Measurements from ENCODE around the gene SHCBP1L. TPM values are rescaled to one million over a fixed set of nuclear protein-coding genes. Genes with fewer than 3 reads are reported as not detected.
A peak's percentile ranks its signal among the peaks of the same experiment; 100 is the strongest.

Gene SHCBP1L
- total and polyA plus RNA-seq, 9 of the 15 experiments (the other 6 are each of a cell fraction or from before 2014, with no cell fraction given) = not detected

DNA sequence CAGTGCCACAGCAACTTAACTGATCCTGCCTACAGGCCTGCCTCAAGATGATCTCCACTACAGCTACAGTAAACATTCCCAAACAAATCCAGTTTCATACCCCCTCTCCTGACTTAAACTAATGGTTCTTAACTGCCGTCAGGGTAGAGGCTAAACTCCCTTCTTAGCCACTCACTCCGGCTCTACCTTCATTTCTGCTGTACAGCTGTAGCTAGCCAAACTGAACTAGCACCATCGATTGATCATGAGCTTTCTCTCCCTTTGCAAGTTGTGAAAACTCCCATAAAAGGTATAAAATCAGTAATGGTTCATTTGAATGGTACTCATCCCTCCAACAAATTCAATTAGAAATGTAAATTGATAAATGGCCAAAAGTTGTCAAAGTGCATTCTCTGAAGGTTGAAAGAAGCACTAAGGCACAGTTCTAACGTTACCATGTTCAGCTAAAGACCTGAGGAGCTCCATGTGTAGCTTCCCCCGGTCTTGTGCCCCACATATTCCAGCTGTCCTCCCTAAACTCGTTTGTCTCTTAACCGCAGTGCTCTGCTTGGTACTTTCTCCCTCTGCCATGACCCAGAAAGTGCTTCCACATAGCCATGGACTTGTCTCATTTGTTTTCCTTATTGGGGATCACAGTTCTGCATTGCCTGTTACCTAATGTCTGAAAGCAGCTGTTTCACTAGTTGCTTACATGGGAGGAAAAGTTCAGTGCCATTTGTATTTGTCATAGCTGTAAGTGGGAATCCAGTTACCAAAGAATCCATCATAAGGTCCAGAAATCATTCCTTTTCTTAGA is 64.0 kb downstream of the SHCBP1L start (continued):
- TF ChIP-seq, protein P1, sequence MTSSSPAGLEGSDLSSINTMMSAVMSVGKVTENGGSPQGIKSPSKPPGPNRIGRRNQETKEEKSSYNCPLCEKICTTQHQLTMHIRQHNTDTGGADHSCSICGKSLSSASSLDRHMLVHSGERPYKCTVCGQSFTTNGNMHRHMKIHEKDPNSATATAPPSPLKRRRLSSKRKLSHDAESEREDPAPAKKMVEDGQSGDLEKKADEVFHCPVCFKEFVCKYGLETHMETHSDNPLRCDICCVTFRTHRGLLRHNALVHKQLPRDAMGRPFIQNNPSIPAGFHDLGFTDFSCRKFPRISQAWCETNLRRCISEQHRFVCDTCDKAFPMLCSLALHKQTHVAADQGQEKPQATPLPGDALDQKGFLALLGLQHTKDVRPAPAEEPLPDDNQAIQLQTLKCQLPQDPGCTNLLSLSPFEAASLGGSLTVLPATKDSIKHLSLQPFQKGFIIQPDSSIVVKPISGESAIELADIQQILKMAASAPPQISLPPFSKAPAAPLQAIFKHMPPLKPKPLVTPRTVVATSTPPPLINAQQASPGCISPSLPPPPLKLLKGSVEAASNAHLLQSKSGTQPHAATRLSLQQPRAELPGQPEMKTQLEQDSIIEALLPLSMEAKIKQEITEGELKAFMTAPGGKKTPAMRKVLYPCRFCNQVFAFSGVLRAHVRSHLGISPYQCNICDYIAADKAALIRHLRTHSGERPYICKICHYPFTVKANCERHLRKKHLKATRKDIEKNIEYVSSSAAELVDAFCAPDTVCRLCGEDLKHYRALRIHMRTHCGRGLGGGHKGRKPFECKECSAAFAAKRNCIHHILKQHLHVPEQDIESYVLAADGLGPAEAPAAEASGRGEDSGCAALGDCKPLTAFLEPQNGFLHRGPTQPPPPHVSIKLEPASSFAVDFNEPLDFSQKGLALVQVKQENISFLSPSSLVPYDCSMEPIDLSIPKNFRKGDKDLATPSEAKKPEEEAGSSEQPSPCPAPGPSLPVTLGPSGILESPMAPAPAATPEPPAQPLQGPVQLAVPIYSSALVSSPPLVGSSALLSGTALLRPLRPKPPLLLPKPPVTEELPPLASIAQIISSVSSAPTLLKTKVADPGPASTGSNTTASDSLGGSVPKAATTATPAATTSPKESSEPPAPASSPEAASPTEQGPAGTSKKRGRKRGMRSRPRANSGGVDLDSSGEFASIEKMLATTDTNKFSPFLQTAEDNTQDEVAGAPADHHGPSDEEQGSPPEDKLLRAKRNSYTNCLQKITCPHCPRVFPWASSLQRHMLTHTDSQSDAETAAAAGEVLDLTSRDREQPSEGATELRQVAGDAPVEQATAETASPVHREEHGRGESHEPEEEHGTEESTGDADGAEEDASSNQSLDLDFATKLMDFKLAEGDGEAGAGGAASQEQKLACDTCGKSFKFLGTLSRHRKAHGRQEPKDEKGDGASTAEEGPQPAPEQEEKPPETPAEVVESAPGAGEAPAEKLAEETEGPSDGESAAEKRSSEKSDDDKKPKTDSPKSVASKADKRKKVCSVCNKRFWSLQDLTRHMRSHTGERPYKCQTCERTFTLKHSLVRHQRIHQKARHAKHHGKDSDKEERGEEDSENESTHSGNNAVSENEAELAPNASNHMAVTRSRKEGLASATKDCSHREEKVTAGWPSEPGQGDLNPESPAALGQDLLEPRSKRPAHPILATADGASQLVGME (CRISPR knock-in tag; IDR thresholded peaks at IDR 0.05) = no peak
- TF ChIP-seq PHTF2 (CRISPR knock-in tag; IDR thresholded peaks at IDR 0.05) (no peak), POLR2AphosphoS5 (IDR thresholded peaks at IDR 0.05; ENCODE audit: control insufficient read depth, insufficient read depth, low read depth, low read length) (peak; percentile 51; the same call in 1 of the 2 replicates), SREBF1 (IDR thresholded peaks at IDR 0.05; ENCODE audit: borderline replicate concordance, low read depth, low read length) (no peak), SUPT5H (IDR thresholded peaks at IDR 0.05) (peak; percentile 64; the same call in 1 of the 2 replicates), ZNF24 (IDR thresholded peaks at IDR 0.05) (no peak), ZKSCAN3 (CRISPR knock-in tag; IDR thresholded peaks at IDR 0.05) (no peak), RBM17 (IDR thresholded peaks at IDR 0.05; ENCODE audit: borderline replicate concordance, low read depth, low read length) (no peak), ZNF583 (CRISPR knock-in tag; IDR thresholded peaks at IDR 0.05) (no peak), NFIX (CRISPR knock-in tag; IDR thresholded peaks at IDR 0.05; ENCODE audit: low read depth) (no peak)
- TF ChIP-seq, protein P2, sequence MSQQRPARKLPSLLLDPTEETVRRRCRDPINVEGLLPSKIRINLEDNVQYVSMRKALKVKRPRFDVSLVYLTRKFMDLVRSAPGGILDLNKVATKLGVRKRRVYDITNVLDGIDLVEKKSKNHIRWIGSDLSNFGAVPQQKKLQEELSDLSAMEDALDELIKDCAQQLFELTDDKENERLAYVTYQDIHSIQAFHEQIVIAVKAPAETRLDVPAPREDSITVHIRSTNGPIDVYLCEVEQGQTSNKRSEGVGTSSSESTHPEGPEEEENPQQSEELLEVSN (IDR thresholded peaks at IDR 0.05; ENCODE audit: borderline replicate concordance in 1 of 2, extremely low read depth in 1 of 2, insufficient read depth in 1 of 2, insufficient read length in 1 of 2, low read depth in 1 of 2, low read length in 1 of 2, poor library complexity in 1 of 2, severe bottlenecking in 1 of 2) = no peak

All from K562 (cell line).